HG02884 (cell line): ENCODE results near the gene CEP95.

Experiments
- ATAC-seq: cut with Tn5 transposase; IDR thresholded peaks from one replicate; pipeline ENCODE4 v1.9.1; 2021; ENCODE audit warnings: mild to moderate bottlenecking, moderate library complexity; ENCODE audit not compliant: unreplicated experiment

CEP95 gene

GRCh38 chr17:64515829-64516228 is 9.1 kb downstream of the CEP95 start:
- ATAC-seq: no peak

- no peak for ATAC-seq
These were observed 12.8 kb downstream of the CEP95 start for GRCh38 chr17:64519601-64520000.

GRCh38 chr17:64520359-64520758 is 13.6 kb downstream of the CEP95 start:
- no peak for ATAC-seq

GRCh38 chr17:64527914-64528313 is 21.1 kb downstream of the CEP95 start:
- no peak for ATAC-seq

- no peak for ATAC-seq
These were observed 22.4 kb downstream of the CEP95 start for GRCh38 chr17:64529221-64529620.

GRCh38 chr17:64531955-64532371 is 25.2 kb downstream of the CEP95 start:
- no peak for ATAC-seq

- no peak for ATAC-seq
These were observed 25.6 kb downstream of the CEP95 start for GRCh38 chr17:64532409-64532808.

- no peak for ATAC-seq
These were observed 27.0 kb downstream of the CEP95 start for GRCh38 chr17:64533784-64534183.

- ATAC-seq: no peak
These were observed 27.4 kb downstream of the CEP95 start for GRCh38 chr17:64534187-64534586.

- no peak for ATAC-seq
These were observed 28.6 kb downstream of the CEP95 start for GRCh38 chr17:64535357-64535756.

- no peak for ATAC-seq
These were observed 30.1 kb downstream of the CEP95 start for GRCh38 chr17:64536913-64537312.

GRCh38 chr17:64537488-64537887 is 30.7 kb downstream of the CEP95 start:
- no peak for ATAC-seq

GRCh38 chr17:64538508-64539130 is 31.8 kb downstream of the CEP95 start:
- no peak for ATAC-seq

- ATAC-seq: no peak
These were observed 33.5 kb downstream of the CEP95 start for GRCh38 chr17:64540118-64540776.

- ATAC-seq: no peak
These were observed 38.0 kb downstream of the CEP95 start for GRCh38 chr17:64544742-64545141.

GRCh38 chr17:64546716-64547115 is 39.9 kb downstream of the CEP95 start:
- ATAC-seq: no peak

- no peak for ATAC-seq
These were observed 40.5 kb downstream of the CEP95 start for GRCh38 chr17:64547319-64547718.

GRCh38 chr17:64551461-64551860 is 44.7 kb downstream of the CEP95 start:
- ATAC-seq: no peak

GRCh38 chr17:64554028-64554637 is 47.4 kb downstream of the CEP95 start:
- no peak for ATAC-seq

- no peak for ATAC-seq
These were observed 48.5 kb downstream of the CEP95 start for GRCh38 chr17:64555281-64555680.

GRCh38 chr17:64564098-64564497 is 57.3 kb downstream of the CEP95 start:
- no peak for ATAC-seq

- ATAC-seq: no peak
These were observed 58.8 kb downstream of the CEP95 start for GRCh38 chr17:64565563-64565962.
